Common myeloid progenitor, CD34-positive (primary cell): ENCODE data around the gene FNDC7.

Experiments
- CTCF ChIA-PET: fragments of 350-600 bp; sonication (Branson Sonifier 250); formaldehyde crosslinking; loops from one replicate; lab custom pipeline; 2021; ENCODE audit warnings: antibody characterized with exemption; lab: Charles Lee
- POLR2A ChIA-PET: fragments of 350-600 bp; sonication (Branson Sonifier 250); formaldehyde crosslinking; loops from one replicate; lab custom pipeline; 2021; ENCODE audit warnings: antibody characterized with exemption; lab: Charles Lee
- DNase-seq, 3 donors: peaks; one replicate each; pipeline versions ENCODE4 v3.0.0 to v3.0.0-alpha.2; 2013
- H3K27ac ChIP-seq, 2 experiments: 1 replicate in 1 of 2; 2 replicates in 1 of 2; pipeline ENCODE4 v1.7.0; 2013; ENCODE audit warnings: inconsistent platforms in 2 of 2, low read length in 2 of 2, mild to moderate bottlenecking in 2 of 2, low read depth in 1 of 2, moderate library complexity in 1 of 2; ENCODE audit not compliant: severe bottlenecking in 2 of 2, insufficient read depth in 1 of 2, poor library complexity in 1 of 2
- H3K27me3 ChIP-seq, 5 experiments: replicated peaks in 2 of 5; 1 replicate in 3 of 5; 2 replicates in 2 of 5; pipeline versions ENCODE4 v1.6.1 to v1.7.0; 2013; ENCODE audit warnings: low read length in 4 of 5, mild to moderate bottlenecking in 2 of 5, moderate library complexity in 2 of 5, inconsistent platforms in 1 of 5; ENCODE audit not compliant: insufficient read depth in 5 of 5, control insufficient read depth in 4 of 5
- H3K36me3 ChIP-seq, 4 experiments: 1 replicate in 2 of 4; 2 replicates in 2 of 4; pipeline versions ENCODE4 v1.6.1 to v1.7.0; 2013; ENCODE audit warnings: low read length in 3 of 4, control low read depth in 1 of 4, mild to moderate bottlenecking in 1 of 4; ENCODE audit not compliant: control insufficient read depth in 4 of 4, insufficient read depth in 4 of 4
- H3K4me1 ChIP-seq, 4 experiments: 1 replicate in 3 of 4; 2 replicates in 1 of 4; pipeline versions ENCODE4 v1.6.1 to v1.7.1; 2013; ENCODE audit warnings: low read length in 3 of 4, mild to moderate bottlenecking in 3 of 4, control low read depth in 1 of 4, inconsistent platforms in 1 of 4, moderate library complexity in 1 of 4; ENCODE audit not compliant: control insufficient read depth in 4 of 4, insufficient read depth in 4 of 4; ENCODE audit errors: control extremely low read depth in 1 of 4
- H3K4me3 ChIP-seq, 7 experiments: 1 replicate in 4 of 7; 2 replicates in 3 of 7; pipeline versions ENCODE4 v1.5.1 to v1.7.0; 2013; ENCODE audit warnings: mild to moderate bottlenecking in 7 of 7, low read length in 6 of 7, moderate library complexity in 6 of 7, inconsistent platforms in 2 of 7, low read depth in 2 of 7, control low read depth in 1 of 7; ENCODE audit not compliant: insufficient read depth in 4 of 7, control insufficient read depth in 1 of 7; ENCODE audit errors: extremely low read depth in 1 of 7
- H3K9me3 ChIP-seq, 5 experiments: 1 replicate in 4 of 5; 2 replicates in 1 of 5; pipeline versions ENCODE4 v1.6.1 to v1.7.1; 2013; ENCODE audit warnings: low read length in 4 of 5, mild to moderate bottlenecking in 2 of 5, inconsistent platforms in 1 of 5, low read depth in 1 of 5, moderate library complexity in 1 of 5; ENCODE audit not compliant: control insufficient read depth in 4 of 5, insufficient read depth in 2 of 5; ENCODE audit errors: control extremely low read depth in 1 of 5
- WGBS: methylation state at CpG from one replicate; pipeline ENCODE4 v1.1.5; 2013; ENCODE audit not compliant: insufficient coverage; 5-methylcytosine and 5-hydroxymethylcytosine counted together

FNDC7 gene

DNA sequence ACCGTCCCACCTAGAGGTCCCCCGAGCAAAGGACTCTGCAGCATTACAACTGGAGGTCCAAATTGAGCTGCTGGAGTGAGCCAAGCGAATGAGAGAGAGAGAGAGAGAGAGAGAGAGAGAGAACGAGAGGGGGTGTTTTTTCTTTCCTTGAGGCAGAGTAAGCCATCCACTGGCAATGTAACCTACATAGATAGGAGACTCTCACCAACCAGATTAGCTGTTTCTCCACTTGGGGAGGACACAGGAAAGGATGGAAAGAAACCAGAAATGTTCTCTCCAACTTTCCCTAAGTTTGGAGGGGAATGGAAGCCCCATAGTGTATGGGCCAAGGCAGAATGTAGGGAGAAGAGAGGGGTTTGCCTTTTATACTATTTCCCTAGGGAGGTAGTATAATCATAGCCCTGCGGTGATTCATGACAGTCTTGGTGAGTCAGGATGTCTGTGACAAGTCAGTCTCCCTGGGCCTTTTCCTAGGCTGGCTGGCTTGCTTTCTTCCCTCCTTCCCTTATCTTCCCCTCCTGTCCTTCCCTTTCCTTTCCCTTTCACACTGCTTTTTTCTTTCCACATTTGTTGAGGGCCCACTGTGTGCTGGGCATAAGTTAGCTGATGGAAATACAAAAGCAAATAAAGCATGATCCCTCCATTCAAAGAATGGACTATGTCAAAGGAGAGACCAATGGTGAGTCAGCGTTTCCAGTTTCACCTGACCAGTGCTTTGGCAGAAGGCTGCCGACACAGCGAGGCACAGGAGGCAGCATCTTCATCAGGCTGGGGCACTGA is 7.1 kb downstream of the FNDC7 start:
- Histone ChIP-seq H3K4me1 (no peaks in the 10 kb centered on the region), H3K9me3 (no peaks in the 10 kb centered on the region), H3K36me3 (no peaks in the 10 kb centered on the region), H3K27me3 (peaks cover 0 to 4% (median 0%) of the 10 kb centered on the region in 5 experiments), H3K4me3 (no peak overlapping the region), H3K27ac (no peak overlapping the region)
- ChIA-PET POLR2A (interaction anchor here (0.5 to 0.6 kb wide), 2 partner anchors 208 to 315 kb away, joined by 3 to 5 read pairs; no protein-coding TSS in a partner anchor), CTCF (no interaction called here)
- 92% methylated on average over 7 of the region's 8 CpGs for WGBS
- no peak for DNase-seq

DNA sequence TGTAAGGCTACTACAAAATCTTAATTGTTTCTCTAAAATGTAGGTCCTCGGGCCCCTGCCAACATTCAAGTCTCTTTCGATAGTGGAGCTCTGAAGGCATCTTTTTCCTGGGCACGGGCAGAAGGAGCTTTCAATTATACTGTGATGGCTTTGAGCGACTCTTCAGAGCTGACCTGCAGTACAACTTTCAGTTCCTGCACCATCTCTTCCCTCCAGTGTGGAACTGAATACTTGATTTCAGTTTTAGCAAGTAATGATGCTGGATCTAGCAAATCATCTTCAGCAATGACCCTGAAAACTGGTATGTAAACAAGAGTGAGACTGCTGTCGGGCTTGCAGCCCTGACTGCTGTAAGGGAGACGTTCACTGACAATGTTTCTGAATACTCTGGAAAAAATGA is 9.6 kb downstream of the FNDC7 start:
- H3K4me1 ChIP-seq, result no peaks in the 10 kb centered on the region
- no peak overlapping the region for H3K27ac ChIP-seq
- peaks cover 0 to 2% (median 0%) of the 10 kb centered on the region in 5 experiments for H3K27me3 ChIP-seq
- 97% methylated on average over 6 of the region's 6 CpGs for WGBS
- DNase-seq, result no peak
- no peaks in the 10 kb centered on the region for H3K9me3 ChIP-seq
- CTCF ChIA-PET, result interaction anchor here (1.9 kb wide), 1 partner anchor 11 kb away, joined by 5 read pairs; no protein-coding TSS in a partner anchor
- no peak overlapping the region for H3K4me3 ChIP-seq
- POLR2A ChIA-PET, result no interaction called here
- H3K36me3 ChIP-seq, result no peaks in the 10 kb centered on the region

DNA sequence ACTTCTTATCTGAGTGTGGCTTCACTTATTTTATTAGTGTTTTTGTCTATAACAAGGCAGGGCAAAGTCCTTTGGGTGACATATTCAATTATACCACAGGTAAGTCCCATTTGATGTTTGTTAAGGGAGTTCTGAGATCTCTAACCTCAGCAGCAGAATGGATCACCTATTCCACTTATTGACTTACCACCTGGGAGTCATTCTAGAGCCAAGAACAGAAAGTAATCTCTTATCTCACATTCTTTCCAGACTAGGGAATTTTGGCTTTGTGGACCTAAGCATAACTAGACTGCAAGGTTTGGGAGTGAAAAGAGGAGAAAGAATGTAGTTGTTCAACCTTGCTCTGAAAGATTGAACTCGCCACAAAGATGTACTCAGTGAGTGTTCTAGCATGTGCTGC is 13.2 kb downstream of the FNDC7 start:
- no peaks in the 10 kb centered on the region for H3K4me1 ChIP-seq
- ChIA-PET POLR2A (no interaction called here), CTCF (no interaction called here)
- H3K9me3 ChIP-seq, result no peaks in the 10 kb centered on the region
- H3K4me3 ChIP-seq, result no peak overlapping the region
- WGBS, result no CpG with 5 or more reads among the region's 1 CpG
- H3K36me3 ChIP-seq, result no peaks in the 10 kb centered on the region
- no peak for DNase-seq
- peaks cover 0 to 1% (median 0%) of the 10 kb centered on the region in 5 experiments for H3K27me3 ChIP-seq
- no peak overlapping the region for H3K27ac ChIP-seq

DNA sequence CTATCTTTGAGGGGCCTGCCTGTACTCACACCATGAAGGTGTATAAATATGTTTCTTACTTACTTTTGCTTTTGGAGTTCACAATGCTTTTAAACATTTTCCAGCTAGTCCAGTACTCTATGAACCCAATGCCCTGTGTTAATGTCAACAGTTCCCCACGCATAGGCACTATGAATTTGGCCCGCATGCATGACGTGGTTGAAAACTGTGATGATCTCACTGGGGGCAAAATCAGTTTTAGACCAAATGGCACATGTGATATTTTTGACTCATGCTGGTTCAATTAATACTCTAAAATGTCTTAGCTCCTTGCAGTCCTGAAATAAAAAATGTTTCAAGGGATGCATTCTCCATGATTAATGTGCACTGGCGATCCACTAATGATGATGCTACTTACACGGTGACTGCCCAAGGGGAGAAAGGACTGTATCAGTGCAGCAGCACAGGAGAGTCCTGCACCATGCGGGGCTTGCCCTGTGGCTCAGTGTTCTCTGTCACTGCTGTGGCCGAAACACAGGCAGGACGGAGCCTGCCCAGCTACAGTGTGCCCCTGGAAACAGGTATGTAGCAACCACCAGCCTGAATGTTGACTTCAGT is 15.7 kb downstream of the FNDC7 start:
- peaks cover 0 to 1% (median 0%) of the 10 kb centered on the region in 5 experiments for H3K27me3 ChIP-seq
- ChIA-PET POLR2A (no interaction called here), CTCF (interaction anchor here (1.3 kb wide), 1 partner anchor 19 kb away, joined by 4 read pairs; no protein-coding TSS in a partner anchor)
- H3K36me3 ChIP-seq, result no peaks in the 10 kb centered on the region
- 99% methylated on average over 5 of the region's 8 CpGs for WGBS
- H3K4me3 ChIP-seq, result no peak overlapping the region
- no peak overlapping the region for H3K27ac ChIP-seq
- no peaks in the 10 kb centered on the region for H3K9me3 ChIP-seq
- DNase-seq, result no peak
- no peaks in the 10 kb centered on the region for H3K4me1 ChIP-seq

DNA sequence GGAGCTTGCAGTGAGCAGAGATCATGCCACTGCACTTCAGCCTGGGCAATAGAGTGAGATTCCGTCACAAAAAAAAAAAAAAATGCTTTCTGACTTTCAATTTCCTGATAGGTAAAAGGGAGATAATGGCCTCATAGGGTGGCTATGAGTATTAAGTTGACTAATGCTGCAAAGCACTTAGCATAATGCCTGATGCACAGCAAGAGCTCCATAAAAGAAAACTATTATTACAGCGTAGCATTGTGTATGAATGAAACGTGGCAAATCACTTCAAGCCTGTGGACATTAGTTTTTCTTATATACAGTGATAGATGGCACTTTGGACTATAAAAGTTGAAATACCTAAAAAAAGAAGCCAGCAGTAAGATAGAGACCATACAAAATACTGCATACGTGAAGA is 16.8 kb downstream of the FNDC7 start:
- ChIA-PET POLR2A (no interaction called here), CTCF (interaction anchor here (0.7 kb wide), 1 partner anchor 65 kb away, joined by 3 read pairs; no protein-coding TSS in a partner anchor)
- Histone ChIP-seq H3K4me1 (no peaks in the 10 kb centered on the region), H3K9me3 (no peaks in the 10 kb centered on the region), H3K4me3 (no peak overlapping the region), H3K36me3 (no peaks in the 10 kb centered on the region), H3K27ac (no peak overlapping the region), H3K27me3 (peaks cover 0 to 1% (median 0%) of the 10 kb centered on the region in 5 experiments)
- DNase-seq, result no peak
- WGBS, result 86% methylated on average over 1 of the region's 4 CpGs

DNA sequence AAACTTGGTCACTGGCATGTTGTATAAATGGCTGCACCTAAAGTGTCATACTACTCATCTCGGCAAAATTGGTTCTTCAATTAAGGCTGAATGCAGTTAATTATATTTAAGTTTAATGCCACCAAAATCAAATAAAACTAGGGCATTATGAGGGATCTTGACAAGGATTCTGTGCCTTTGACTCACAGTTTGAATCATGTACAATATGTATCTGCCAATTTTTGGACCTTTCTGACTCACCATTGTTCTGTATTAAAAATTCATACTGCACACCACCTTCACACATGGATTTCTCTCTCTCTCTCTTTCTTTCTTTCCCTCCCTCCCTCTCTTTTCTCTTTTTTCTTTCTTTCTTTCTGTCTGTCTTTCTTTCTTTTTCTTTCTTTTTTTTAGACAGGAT is 19.7 kb downstream of the FNDC7 start:
- ChIA-PET POLR2A (no interaction called here), CTCF (interaction anchor here (1.1 kb wide), 1 partner anchor 9 kb away, joined by 3 read pairs; no protein-coding TSS in a partner anchor)
- peaks cover 0 to 2% (median 0%) of the 10 kb centered on the region in 5 experiments for H3K27me3 ChIP-seq
- H3K27ac ChIP-seq, result no peak overlapping the region
- no peaks in the 10 kb centered on the region for H3K4me1 ChIP-seq
- no peaks in the 10 kb centered on the region for H3K9me3 ChIP-seq
- no CpG with 5 or more reads among the region's 1 CpG for WGBS
- no peaks in the 10 kb centered on the region for H3K36me3 ChIP-seq
- no peak for DNase-seq
- H3K4me3 ChIP-seq, result no peak overlapping the region
